A204.1 (cell line): ENCODE measurements around the gene KLB.
A peak's percentile ranks its signal among the peaks of the same experiment; 100 is the strongest.
"Not testable (repeated sequence)": the region's sequence is repeated elsewhere in the genome, so short reads cannot be mapped to it uniquely, and the experiment has no call there.

Experiments
- FAIRE-seq: peaks from 2 replicates; lab custom pipeline; 2012; peaks lifted over from hg19 to GRCh38; lab: Jason Lieb, UNC

KLB gene

GRCh38 chr4:39406763-39407583 is at the start of gene KLB:
TSS of gene KLB (plus strand) at chr4:39406930. CDS start at chr4:39406950, 20 bp downstream.
- FAIRE-seq = no peak

GRCh38 chr4:39357002-39357401 is 49.7 kb upstream of the KLB start:
- no peak for FAIRE-seq

- not testable (repeated sequence) for FAIRE-seq
Observed at GRCh38 chr4:39360611-39361010, 46.1 kb upstream of the KLB start.

GRCh38 chr4:39362827-39363226 is 43.9 kb upstream of the KLB start:
- FAIRE-seq = no peak

GRCh38 chr4:39363773-39364393 is 42.8 kb upstream of the KLB start:
- FAIRE-seq = no peak

- FAIRE-seq = no peak
Observed at GRCh38 chr4:39365360-39365759, 41.4 kb upstream of the KLB start.

- no peak for FAIRE-seq
Observed at GRCh38 chr4:39365830-39366771, 40.6 kb upstream of the KLB start, which contains the start of gene RFC1. TSS of gene RFC1 (minus strand) at chr4:39366362. CDS start at chr4:39366241, 121 bp downstream.

GRCh38 chr4:39367166-39367565 is 39.6 kb upstream of the KLB start:
- no peak for FAIRE-seq

- FAIRE-seq = no peak
Observed at GRCh38 chr4:39369301-39369700, 37.4 kb upstream of the KLB start.

- not testable (repeated sequence) for FAIRE-seq
Observed at GRCh38 chr4:39371209-39371608, 35.5 kb upstream of the KLB start.

GRCh38 chr4:39375478-39375877 is 31.3 kb upstream of the KLB start:
- no peak for FAIRE-seq

- FAIRE-seq = no peak
Observed at GRCh38 chr4:39383690-39384089, 23.0 kb upstream of the KLB start.

GRCh38 chr4:39384563-39384962 is 22.2 kb upstream of the KLB start:
- FAIRE-seq = no peak

- no peak for FAIRE-seq
Observed at GRCh38 chr4:39390603-39391002, 16.1 kb upstream of the KLB start.

- FAIRE-seq = no peak
Observed at GRCh38 chr4:39394706-39395105, 12.0 kb upstream of the KLB start.

GRCh38 chr4:39401640-39402039 is 5.1 kb upstream of the KLB start:
- FAIRE-seq = not testable (repeated sequence)

GRCh38 chr4:39407584-39407885 is 805 bp downstream of the KLB start:
- no peak for FAIRE-seq

GRCh38 chr4:39410415-39410814 is 3.7 kb downstream of the KLB start:
- FAIRE-seq = peak; percentile 90

- not testable (repeated sequence) for FAIRE-seq
Observed at GRCh38 chr4:39411561-39411960, 4.8 kb downstream of the KLB start.

GRCh38 chr4:39415678-39416283 is 9.1 kb downstream of the KLB start:
- no peak for FAIRE-seq

GRCh38 chr4:39422247-39422646 is 15.5 kb downstream of the KLB start:
- no peak for FAIRE-seq

- not testable (repeated sequence) for FAIRE-seq
Observed at GRCh38 chr4:39425297-39425696, 18.6 kb downstream of the KLB start.
